Ishikawa (cell line): ENCODE results near the gene CLRN1.

Experiments used
- CEBPB ChIP-seq: IDR thresholded peaks from 2 replicates; pipeline ENCODE4 v1.6.1; 2012
- CREB1 ChIP-seq: IDR thresholded peaks from 2 replicates; pipeline ENCODE4 v1.6.1; 2012; ENCODE audit warnings: low read depth
- EGR1 ChIP-seq: IDR thresholded peaks from 2 replicates; pipeline ENCODE4 v1.6.1; 2012
- EP300 ChIP-seq: IDR thresholded peaks from 2 replicates; pipeline ENCODE4 v1.6.1; 2012; ENCODE audit warnings: borderline replicate concordance
- FOXM1 ChIP-seq: IDR thresholded peaks from 2 replicates; pipeline ENCODE4 v1.6.1; 2012; ENCODE audit warnings: low read depth, borderline replicate concordance
- MAX ChIP-seq: IDR thresholded peaks from 2 replicates; pipeline ENCODE4 v1.6.1; 2012
- NFIC ChIP-seq: IDR thresholded peaks from 2 replicates; pipeline ENCODE4 v1.6.1; 2012
- RAD21 ChIP-seq: IDR thresholded peaks from 2 replicates; pipeline ENCODE4 v1.6.1; 2012; ENCODE audit warnings: low read depth
- REST ChIP-seq: IDR thresholded peaks from 2 replicates; pipeline ENCODE4 v1.6.1; 2012; ENCODE audit warnings: low read depth, mild to moderate bottlenecking
- TAF1 ChIP-seq: IDR thresholded peaks from 2 replicates; pipeline ENCODE4 v1.6.1; 2012; ENCODE audit warnings: low read depth, mild to moderate bottlenecking
- TCF12 ChIP-seq: IDR thresholded peaks from 2 replicates; pipeline ENCODE4 v1.6.1; 2012; ENCODE audit warnings: low read depth
- TEAD4 ChIP-seq: IDR thresholded peaks from 2 replicates; pipeline ENCODE4 v1.6.1; 2012
- YY1 ChIP-seq: IDR thresholded peaks from 2 replicates; pipeline ENCODE4 v1.6.1; 2012; ENCODE audit warnings: low read depth
- ZBTB7A ChIP-seq: IDR thresholded peaks from 2 replicates; pipeline ENCODE4 v1.6.1; 2012; ENCODE audit warnings: low read depth
- TF ChIP-seq, protein P1 (sequence below): IDR thresholded peaks from 2 replicates; pipeline ENCODE4 v1.6.1; 2012

Gene CLRN1

DNA sequence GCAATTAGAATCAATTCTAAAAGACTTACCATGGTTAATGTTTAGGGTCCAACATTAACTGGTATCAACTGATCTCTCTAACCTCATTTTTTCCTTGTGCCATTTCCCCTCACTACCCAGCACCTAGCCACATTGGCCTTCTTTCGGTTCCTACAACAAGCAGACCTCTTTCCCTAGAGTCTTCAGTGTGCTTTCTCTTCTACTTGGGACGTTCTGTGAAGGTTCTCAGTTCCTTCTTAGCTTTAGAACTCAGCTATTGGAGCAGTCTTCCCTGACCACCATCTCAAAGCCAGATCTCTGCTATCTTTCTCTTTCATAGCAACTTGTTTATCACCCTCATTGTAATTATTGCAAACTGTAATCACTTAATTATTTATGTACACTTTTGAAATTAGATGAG lies 35.8 kb downstream of the CLRN1 start:
- TF ChIP-seq ZBTB7A (no peak), YY1 (no peak), NFIC (no peak), MAX (no peak), RAD21 (no peak), CREB1 (no peak), EP300 (no peak)

DNA sequence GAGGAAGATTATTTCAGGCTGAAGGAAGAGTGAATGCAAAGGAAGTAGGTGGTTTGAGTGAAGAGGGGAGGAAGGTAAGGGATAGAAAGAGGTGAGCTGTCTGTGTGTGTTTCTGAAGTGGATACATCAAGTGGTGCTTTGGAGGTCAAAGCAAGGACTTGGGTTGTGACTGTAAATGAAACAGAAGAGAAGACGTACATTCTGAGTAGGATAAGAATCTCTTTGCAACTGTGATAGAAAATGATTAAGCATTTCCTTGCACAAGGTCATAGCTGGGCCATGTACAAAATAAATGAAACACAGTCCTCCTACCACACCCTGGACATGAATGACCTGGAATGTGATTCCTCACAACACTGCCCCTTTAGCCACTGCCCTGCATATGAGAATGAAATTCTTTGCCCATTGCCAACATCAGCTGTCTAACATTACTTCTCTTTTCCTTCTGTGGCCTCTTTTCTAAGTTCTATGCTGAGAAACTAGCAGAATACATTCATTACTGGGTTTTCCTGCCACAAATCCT lies 39.0 kb downstream of the CLRN1 start:
- TF ChIP-seq, protein P1, sequence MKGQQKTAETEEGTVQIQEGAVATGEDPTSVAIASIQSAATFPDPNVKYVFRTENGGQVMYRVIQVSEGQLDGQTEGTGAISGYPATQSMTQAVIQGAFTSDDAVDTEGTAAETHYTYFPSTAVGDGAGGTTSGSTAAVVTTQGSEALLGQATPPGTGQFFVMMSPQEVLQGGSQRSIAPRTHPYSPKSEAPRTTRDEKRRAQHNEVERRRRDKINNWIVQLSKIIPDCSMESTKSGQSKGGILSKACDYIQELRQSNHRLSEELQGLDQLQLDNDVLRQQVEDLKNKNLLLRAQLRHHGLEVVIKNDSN, result no peak
- no peak for TF ChIP-seq EP300
- TF ChIP-seq REST, result no peak
- TF ChIP-seq YY1, result no peak
- no peak for TF ChIP-seq CEBPB
- TF ChIP-seq ZBTB7A, result no peak
- no peak for TF ChIP-seq MAX
- no peak for TF ChIP-seq NFIC
- TF ChIP-seq EGR1, result no peak
- TF ChIP-seq TEAD4, result no peak

DNA sequence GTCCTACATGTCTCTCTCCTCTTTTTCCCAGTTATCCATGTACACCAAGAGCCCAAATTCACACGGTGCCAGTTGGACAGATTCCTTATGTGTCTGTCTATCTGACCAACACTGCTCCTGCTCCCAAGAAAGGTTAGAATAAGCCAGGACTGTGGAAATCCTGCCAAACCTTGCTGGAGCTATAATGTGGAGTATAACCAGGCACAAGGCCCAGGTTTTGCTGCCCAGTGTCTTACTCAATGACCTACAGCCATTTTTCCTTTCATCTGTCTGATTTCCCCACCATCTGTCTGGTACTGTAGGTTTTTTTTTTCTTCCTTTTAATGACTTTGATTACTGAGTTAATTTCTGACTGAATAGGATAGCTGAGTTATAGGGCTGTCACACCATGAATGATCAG lies 40.8 kb downstream of the CLRN1 start:
- no peak for TF ChIP-seq YY1
- TF ChIP-seq CREB1, result no peak
- TF ChIP-seq ZBTB7A, result no peak
- no peak for TF ChIP-seq TCF12
- no peak for TF ChIP-seq REST
- no peak for TF ChIP-seq EGR1
- no peak for TF ChIP-seq FOXM1
- TF ChIP-seq TEAD4, result no peak
- TF ChIP-seq, protein P1, result no peak
- no peak for TF ChIP-seq CEBPB
- no peak for TF ChIP-seq EP300
- no peak for TF ChIP-seq NFIC
- TF ChIP-seq TAF1, result no peak

DNA sequence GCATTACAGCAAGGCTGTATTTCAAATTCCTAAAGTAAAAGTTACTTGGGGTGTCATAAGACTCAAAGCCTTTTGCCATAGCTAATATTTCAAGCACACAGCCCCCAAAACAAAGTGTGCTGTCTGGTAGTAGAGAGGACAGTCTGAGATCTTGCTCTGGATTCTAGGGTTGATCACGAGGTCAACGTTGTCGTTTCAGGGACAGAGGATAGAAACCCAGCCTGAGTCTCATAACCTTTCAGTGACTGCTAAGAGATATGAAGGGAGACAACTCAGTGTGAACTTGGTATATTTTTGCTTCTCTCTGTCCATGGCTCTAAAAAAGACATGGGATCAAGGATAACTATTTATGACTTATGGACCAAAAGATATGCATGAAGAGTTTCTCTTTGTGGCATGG lies 41.7 kb downstream of the CLRN1 start:
- TF ChIP-seq RAD21, result no peak
- no peak for TF ChIP-seq TEAD4
- no peak for TF ChIP-seq EP300
- TF ChIP-seq REST, result no peak
- TF ChIP-seq EGR1, result no peak
- no peak for TF ChIP-seq CEBPB
- no peak for TF ChIP-seq NFIC
- no peak for TF ChIP-seq CREB1
- TF ChIP-seq MAX, result no peak
- no peak for TF ChIP-seq TCF12
- TF ChIP-seq YY1, result no peak
- TF ChIP-seq, protein P1, result no peak
- TF ChIP-seq FOXM1, result no peak
- no peak for TF ChIP-seq TAF1
- TF ChIP-seq ZBTB7A, result no peak
